Kidney (tissue), 14 donors: ENCODE data around the gene EMX1. TPM values are rescaled to one million over a fixed set of nuclear protein-coding genes. Genes with fewer than 3 reads are reported as not detected.

Source experiments
- DNase-seq, 5 donors: peaks; one replicate each; pipeline ENCODE4 v3.0.0-alpha.2; 2013 to 2020
- FAIRE-seq: peaks from 2 replicates; lab custom pipeline; 2012; peaks lifted over from hg19 to GRCh38; lab: Jason Lieb, UNC
- H3K27ac ChIP-seq, 2 donors: one replicate each; pipeline ENCODE4 v1.7.0; 2013; ENCODE audit warnings: low read depth in 2 of 2, low read length in 2 of 2, inconsistent platforms in 1 of 2
- H3K27me3 ChIP-seq: one replicate; pipeline ENCODE4 v1.7.1; 2013; ENCODE audit warnings: low read length, inconsistent platforms; ENCODE audit not compliant: control insufficient read depth, insufficient read depth
- H3K36me3 ChIP-seq, 3 donors: one replicate each; pipeline versions ENCODE4 v1.7.0 to v1.7.1; 2013; ENCODE audit warnings: low read length in 3 of 3, control low read depth in 1 of 3, inconsistent platforms in 1 of 3; ENCODE audit not compliant: insufficient read depth in 3 of 3, control insufficient read depth in 2 of 3
- H3K4me1 ChIP-seq, 3 donors: one replicate each; pipeline versions ENCODE4 v1.7.0 to v1.7.1; 2013; ENCODE audit warnings: low read length in 3 of 3, inconsistent platforms in 1 of 3, low read depth in 1 of 3; ENCODE audit not compliant: control insufficient read depth in 2 of 3, insufficient read depth in 2 of 3
- H3K4me3 ChIP-seq, 3 donors: one replicate each; pipeline versions ENCODE4 v1.7.0 to v1.8.1; 2013; ENCODE audit warnings: low read length in 3 of 3, control low read depth in 1 of 3, inconsistent platforms in 1 of 3
- H3K9ac ChIP-seq, 3 donors: one replicate each; pipeline versions ENCODE4 v1.7.0 to v1.7.1; 2013; ENCODE audit warnings: low read length in 3 of 3, control low read depth in 1 of 3, inconsistent platforms in 1 of 3
- H3K9me3 ChIP-seq, 3 donors: one replicate each; pipeline versions ENCODE4 v1.7.0 to v1.7.1; 2013; ENCODE audit warnings: low read length in 3 of 3, control low read depth in 1 of 3, inconsistent platforms in 1 of 3; ENCODE audit not compliant: control insufficient read depth in 2 of 3, insufficient read depth in 1 of 3
- intact Hi-C: fragments of 100-400 bp; cut with DNase I; formaldehyde crosslinking; loops from one replicate; pipeline ENCODE4 v1.11.1; 2022
- polyA plus RNA-seq: library from polyadenylated mRNA; stranded (reverse); fragments of 350-450 nt; fragmentation: Illumina TruSeq; extraction: RNeasy Lipid Tissue Mini Kit (QIAGEN cat#74804); gene quantifications from one replicate; pipeline ENCODE4 v1.2.3, GENCODE V29; 2014; ENCODE audit warnings: low read depth, low replicate concordance; ENCODE audit not compliant: insufficient read depth
- total RNA-seq: library from RNA; stranded (reverse); fragmentation: NEBNext Ultra II Directional; extraction: Animal tissue kit (Norgen Biotek cat#: 25700); gene quantifications from one replicate; pipeline ENCODE4 v1.2.1, GENCODE V29; 2021
- TF ChIP-seq, protein P1 (sequence below): IDR thresholded peaks from 3 replicates; pipeline ENCODE4 v1.5.1; 2012; ENCODE audit warnings: mild to moderate bottlenecking, moderate library complexity, borderline replicate concordance; ENCODE audit not compliant: insufficient read depth; ENCODE audit errors: extremely low read depth
- donor health status: control.
- donor health status: control.
- donor health status: control.
- donor health status: control.
- donor health status: control.
- donor health status: DM: yes; HTN: yes; CAD: no.
- donor health status: Normal renal cell carcinoma (clear cell type).

The EMX1 gene
- total and polyA plus RNA-seq, 2 donors from 2014 or later, result 19.6 to 132 TPM

DNA sequence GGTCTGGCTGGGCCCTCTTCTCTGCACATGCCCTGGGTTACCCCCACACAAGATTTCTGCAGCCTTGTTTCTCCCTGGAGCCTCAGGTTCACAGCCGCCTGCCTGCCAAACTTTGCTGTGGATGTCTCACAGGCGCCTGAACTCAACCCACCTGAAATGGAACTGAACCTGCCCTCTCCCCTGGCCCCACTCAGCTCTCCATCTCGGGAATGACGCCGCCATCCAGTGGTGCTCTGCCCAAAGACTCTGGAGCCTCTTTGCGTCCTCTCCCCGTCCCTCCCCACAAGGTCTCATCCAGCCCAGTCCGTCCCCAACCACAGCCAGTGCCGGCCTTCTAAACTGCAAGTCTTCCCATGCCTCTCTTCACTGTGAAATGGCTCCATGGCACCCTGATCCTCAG lies 29.1 kb downstream of the EMX1 start:
- DNase-seq (no peak), FAIRE-seq (no peak)
- TF ChIP-seq, protein P1, sequence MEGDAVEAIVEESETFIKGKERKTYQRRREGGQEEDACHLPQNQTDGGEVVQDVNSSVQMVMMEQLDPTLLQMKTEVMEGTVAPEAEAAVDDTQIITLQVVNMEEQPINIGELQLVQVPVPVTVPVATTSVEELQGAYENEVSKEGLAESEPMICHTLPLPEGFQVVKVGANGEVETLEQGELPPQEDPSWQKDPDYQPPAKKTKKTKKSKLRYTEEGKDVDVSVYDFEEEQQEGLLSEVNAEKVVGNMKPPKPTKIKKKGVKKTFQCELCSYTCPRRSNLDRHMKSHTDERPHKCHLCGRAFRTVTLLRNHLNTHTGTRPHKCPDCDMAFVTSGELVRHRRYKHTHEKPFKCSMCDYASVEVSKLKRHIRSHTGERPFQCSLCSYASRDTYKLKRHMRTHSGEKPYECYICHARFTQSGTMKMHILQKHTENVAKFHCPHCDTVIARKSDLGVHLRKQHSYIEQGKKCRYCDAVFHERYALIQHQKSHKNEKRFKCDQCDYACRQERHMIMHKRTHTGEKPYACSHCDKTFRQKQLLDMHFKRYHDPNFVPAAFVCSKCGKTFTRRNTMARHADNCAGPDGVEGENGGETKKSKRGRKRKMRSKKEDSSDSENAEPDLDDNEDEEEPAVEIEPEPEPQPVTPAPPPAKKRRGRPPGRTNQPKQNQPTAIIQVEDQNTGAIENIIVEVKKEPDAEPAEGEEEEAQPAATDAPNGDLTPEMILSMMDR, result no peak
- Histone ChIP-seq H3K36me3 (no peaks in the 10 kb centered on the region), H3K4me1 (no peaks in the 10 kb centered on the region), H3K4me3 (no peak overlapping the region), H3K9ac (no peak overlapping the region), H3K27me3 (no peaks in the 10 kb centered on the region), H3K9me3 (no peaks in the 10 kb centered on the region), H3K27ac (no peak overlapping the region)
- intact Hi-C loops, result no loop called here

DNA sequence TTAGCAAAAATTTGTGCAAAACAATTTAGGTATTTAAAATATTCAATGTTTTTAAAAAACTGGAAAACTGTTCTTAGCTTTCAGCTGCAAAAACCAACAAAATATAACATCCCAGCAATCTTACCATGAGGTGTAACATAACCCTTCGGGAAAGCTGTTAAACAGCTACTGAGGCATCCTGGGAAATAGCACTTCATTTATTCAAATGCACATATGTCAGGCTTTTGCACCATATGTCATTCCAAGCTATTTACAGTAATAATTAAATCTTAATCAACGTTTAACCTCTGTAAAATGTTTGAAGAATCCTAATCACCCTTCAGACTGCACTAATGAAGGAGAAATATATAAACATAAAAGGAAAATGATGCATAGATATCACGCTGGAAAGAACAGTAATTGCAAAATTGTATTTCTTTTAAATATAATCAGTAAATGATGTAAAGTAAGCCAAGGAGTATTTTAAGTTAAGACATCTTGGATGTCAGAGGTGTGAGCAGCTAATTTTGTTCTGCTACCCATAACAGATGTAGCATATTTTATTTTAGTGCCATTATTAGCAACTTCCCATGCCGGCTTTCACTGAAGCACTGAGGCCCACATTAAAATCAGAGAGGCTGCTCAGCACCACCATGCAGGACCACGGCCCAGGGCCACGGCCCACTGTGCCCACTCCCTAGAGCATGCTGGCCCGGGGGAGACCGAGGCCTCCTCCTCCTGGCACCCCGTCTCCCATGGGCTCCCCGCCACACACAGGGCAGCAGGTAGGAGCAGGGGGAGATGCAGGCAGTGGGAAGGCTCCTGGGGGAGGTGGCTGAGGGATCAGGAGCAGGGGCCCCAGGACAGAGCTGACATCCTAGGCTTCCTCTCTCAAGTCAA lies 30.9 kb downstream of the EMX1 start:
- H3K4me1 ChIP-seq, result no peaks in the 10 kb centered on the region
- no peaks in the 10 kb centered on the region for H3K36me3 ChIP-seq
- no peak for DNase-seq
- H3K27me3 ChIP-seq, result no peaks in the 10 kb centered on the region
- no peak overlapping the region for H3K4me3 ChIP-seq
- no peaks in the 10 kb centered on the region for H3K9me3 ChIP-seq
- FAIRE-seq, result no peak
- H3K27ac ChIP-seq, result no peak overlapping the region
- no peak overlapping the region for H3K9ac ChIP-seq
- TF ChIP-seq, protein P1, result no peak
- intact Hi-C loops, result no loop called here

DNA sequence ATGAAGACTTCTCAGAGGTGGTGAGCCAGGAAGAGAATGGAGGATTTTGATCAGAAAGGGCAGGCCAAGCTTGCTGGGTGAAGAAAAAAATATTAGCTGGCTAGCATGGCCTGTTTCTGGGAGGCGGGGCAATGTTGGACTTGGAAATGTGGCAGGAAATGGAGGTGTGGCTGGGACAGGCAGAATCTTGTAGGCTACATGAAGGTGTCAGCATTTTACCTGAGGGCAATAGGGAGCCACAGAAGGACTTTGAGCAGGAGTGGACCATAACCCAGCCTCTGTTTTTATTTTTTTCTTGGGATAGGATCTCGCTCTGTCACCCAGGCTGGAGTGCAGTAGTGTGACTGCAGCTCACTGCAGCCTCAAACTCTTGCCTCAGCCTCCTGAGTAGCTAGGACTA lies 31.7 kb downstream of the EMX1 start:
- no peak overlapping the region for H3K9ac ChIP-seq
- H3K27me3 ChIP-seq, result no peaks in the 10 kb centered on the region
- no peaks in the 10 kb centered on the region for H3K36me3 ChIP-seq
- no peak for FAIRE-seq
- intact Hi-C loops, result no loop called here
- no peak overlapping the region for H3K4me3 ChIP-seq
- H3K9me3 ChIP-seq, result no peaks in the 10 kb centered on the region
- no peak for DNase-seq
- H3K4me1 ChIP-seq, result no peaks in the 10 kb centered on the region
- no peak overlapping the region for H3K27ac ChIP-seq
- TF ChIP-seq, protein P1, result no peak
